SU-DHL-6 (cell line): ENCODE data around the gene ASB15.

Source experiments
- EZH2phosphoT487 ChIP-seq: fragments of 200-600 bp; sonication (generic), shearing (Covaris generic); conservative IDR thresholded peaks from 2 replicates; pipeline ENCODE4 v1.6.1; 2018; ENCODE audit warnings: mild to moderate bottlenecking, antibody characterized with exemption, low read length, moderate library complexity, mixed read lengths
- TF ChIP-seq, protein P1 (sequence below): fragments of 200-600 bp; sonication (generic); IDR thresholded peaks from one replicate; pipeline ENCODE4 v1.5.1; 2017; ENCODE audit warnings: antibody characterized with exemption, mild to moderate bottlenecking, low read length, moderate library complexity; ENCODE audit not compliant: insufficient read depth, poor library complexity, severe bottlenecking

DNA sequence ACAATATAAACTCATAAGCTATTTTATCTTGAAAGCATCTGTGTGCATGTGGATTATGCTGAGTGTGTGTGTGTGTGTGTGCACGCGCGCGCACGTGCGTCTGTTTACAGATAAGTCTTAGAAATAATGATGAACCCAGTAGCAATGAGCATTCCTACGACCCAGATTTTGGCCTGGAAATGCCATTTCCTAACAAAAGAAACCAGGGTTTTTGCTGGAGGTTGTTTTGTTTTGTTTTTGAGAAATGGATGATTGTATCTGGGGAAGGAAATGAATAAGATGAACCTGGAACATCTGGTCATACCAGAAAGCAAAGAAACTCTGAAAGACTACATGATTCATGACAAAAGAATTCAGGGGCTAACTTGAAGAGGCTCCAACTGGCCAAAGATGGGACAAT, 31.9 kb downstream of the ASB15 start:
- TF ChIP-seq, protein P1, sequence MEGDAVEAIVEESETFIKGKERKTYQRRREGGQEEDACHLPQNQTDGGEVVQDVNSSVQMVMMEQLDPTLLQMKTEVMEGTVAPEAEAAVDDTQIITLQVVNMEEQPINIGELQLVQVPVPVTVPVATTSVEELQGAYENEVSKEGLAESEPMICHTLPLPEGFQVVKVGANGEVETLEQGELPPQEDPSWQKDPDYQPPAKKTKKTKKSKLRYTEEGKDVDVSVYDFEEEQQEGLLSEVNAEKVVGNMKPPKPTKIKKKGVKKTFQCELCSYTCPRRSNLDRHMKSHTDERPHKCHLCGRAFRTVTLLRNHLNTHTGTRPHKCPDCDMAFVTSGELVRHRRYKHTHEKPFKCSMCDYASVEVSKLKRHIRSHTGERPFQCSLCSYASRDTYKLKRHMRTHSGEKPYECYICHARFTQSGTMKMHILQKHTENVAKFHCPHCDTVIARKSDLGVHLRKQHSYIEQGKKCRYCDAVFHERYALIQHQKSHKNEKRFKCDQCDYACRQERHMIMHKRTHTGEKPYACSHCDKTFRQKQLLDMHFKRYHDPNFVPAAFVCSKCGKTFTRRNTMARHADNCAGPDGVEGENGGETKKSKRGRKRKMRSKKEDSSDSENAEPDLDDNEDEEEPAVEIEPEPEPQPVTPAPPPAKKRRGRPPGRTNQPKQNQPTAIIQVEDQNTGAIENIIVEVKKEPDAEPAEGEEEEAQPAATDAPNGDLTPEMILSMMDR = no peak
- no peak for TF ChIP-seq EZH2phosphoT487
